NCI-H1436 (cell line): ENCODE measurements around the gene RHBDF2.

ENCODE experiments used
- DNase-seq: peaks from one replicate; lab custom pipeline; 2025; lab: John Stamatoyannopoulos, UW

The RHBDF2 gene

DNA sequence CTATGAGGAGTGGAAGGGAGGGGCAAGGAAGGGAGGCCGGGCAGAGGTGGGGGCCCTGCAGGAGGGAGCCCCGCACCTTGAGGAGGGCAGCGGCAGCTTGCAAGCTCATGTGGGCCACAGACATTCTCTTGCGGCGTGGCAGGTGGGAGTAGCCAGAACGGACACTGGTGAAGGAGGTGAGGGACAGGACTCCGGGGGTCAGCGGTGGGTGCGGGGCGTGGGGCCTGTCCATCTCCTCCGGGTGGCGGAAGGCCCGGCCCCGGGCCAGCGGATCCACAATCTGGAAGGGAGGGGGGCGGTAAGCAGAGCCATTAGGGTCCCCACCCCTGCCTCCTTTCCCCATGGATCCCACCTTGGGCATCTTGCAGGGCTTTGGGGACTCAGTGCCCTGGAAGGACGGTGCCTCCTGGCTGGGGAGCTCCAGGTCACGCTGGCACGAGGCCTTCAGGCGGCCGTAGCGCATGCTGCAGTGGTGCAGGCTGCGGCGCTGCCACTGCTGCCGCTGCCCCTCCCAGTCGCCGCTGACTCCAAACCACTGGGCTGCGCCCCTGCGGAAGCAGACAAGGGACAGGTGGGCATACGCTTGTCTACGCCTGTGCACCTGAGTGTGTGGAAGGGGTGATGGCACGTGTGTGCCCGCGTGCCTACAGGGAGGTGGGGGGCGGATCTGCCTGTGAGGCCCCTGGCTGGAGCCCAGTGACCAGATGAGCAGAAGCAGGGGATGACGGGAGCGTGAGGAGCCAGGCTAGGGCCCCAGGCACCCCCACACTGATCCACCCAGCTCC, 22.3 kb downstream of the RHBDF2 start:
- no peak for DNase-seq

DNA sequence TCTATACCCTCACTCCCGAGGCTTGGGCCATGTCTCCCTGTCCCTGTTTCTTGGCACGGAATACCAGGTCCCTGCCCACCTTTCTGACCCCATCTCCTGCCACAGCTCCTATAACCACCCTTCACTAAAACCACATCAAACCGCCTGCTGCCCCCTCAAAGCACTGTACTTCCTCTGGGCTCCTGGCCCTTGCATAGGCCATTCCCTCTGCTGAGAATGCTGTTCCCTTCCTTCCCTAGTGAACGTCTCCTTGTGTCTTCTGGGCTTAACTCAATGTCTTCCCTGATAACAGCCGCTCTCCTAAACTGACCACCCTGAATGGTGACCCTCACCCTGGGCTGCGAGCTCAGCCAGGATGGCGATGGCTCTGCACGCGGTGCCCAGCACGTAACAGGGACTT, 23.1 kb downstream of the RHBDF2 start:
- no peak for DNase-seq

DNA sequence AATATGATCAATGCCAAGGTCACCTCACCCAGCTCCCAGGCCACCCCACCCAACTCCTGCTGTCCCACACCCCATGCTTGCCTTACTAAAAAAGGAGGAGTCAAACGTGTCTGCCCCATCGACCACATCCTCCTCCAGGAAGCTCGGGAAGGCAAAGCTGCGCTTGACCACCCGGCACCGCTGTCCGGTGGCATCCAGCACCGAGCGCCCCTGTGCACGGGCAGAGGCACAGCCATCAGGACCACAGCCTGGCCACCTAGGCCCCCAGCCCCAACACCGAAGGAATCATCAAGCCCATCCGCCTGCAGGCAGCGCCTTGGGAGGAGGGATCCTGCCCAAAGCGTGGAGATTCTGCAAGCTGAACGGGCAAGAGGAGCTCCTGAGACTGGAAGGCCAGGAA, 23.6 kb downstream of the RHBDF2 start:
- no peak for DNase-seq

DNA sequence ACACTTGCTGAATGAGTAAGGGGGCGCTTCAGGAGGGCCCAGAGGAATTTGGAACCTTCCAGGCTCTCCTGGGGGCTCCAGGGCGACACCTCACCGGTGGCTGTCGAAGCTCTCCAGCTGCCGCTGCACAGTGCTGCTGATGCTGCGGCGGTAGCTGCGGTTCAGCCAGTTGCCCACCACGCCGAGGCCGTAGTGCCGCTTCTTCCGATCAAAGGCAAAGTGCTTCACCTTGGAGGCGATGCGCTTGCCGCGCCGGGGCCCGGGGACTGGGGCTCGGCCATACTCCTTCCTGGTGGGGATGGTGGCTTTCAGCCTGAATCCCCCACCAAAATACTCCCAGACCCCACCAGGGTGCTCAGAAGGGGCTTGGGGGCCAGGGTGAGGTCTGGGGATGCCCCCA, 24.5 kb downstream of the RHBDF2 start:
- no peak for DNase-seq

DNA sequence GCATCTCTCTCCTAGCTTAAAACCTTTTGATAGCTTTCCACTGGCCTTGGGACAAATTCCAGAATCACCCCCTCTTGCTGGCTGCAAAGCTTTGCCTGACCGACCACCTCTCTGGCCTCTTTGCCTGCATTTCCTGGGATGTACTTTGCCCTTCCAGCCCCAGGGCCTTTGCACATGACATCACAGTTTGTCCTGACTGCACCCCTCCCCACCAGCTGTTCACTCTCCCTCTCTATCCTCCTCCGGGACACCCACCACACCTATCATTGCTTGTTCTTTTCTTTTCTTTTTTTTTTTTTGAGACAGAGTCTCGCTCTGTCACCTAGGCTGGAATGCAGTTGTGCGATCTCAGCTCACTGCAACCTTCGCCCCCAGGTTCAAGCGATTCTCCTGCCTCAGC, 25.9 kb downstream of the RHBDF2 start:
- DNase-seq, result no peak

DNA sequence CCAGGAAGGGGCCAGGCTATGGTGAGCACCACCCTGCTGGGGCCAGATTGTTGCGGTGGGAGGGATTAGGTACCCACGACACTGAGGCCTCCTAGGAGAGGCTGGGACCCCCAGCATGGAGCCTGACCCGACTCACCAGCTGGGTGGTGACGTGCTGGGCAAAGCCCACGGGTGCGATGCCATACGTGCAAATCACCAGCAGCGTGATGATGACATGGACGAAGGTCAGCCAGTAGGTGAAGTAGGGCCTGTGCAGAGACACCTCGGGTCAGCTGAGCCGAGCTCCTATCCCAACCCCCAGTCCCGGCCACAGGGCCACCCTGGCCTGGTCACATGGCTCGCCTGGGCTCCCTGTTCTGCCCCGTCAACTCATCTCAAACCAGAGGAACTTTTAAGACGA, 26.3 kb downstream of the RHBDF2 start:
- no peak for DNase-seq

DNA sequence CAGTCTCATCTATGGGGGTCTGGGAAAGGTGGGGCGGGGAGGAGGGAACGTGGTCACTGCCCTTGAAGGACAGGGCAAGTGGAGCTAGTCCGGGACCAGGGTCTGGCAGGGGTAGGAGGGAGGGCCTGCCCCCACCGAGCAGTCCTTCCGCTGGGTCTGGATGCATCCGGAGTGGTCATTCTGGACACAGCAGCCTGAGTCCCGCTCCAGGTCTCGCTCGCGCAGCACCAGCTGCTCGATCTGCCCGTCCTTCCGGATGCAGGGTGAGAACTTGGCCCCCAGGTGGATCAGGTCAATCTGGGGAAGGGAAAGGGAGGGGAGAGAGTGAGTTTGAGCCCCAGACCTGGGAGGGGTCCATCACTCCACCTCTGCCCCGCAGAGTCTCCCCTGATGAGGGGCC, 27.0 kb downstream of the RHBDF2 start:
- no peak for DNase-seq

DNA sequence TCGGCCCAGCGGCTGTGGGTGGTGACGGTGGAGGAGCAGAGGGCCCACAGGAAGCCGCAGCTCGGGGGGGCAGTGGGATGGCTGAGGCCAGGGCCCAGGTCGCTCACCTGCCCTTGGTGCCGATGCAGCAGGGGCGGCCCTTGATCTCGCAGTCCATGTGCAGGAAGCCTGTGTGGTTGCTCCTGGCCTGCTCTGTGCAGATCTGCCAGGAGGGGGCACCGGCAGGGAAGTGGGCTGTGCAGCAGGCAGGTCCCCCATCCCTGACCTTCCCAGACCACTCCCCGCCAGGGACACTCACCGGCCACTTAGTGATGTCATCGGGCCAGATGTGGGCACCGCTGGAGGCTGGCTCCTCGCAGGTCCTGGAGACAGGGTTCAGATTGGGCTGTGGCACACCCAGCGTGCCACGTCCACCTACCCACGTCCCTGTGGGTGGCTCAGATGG, 27.7 kb downstream of the RHBDF2 start:
- no peak for DNase-seq

DNA sequence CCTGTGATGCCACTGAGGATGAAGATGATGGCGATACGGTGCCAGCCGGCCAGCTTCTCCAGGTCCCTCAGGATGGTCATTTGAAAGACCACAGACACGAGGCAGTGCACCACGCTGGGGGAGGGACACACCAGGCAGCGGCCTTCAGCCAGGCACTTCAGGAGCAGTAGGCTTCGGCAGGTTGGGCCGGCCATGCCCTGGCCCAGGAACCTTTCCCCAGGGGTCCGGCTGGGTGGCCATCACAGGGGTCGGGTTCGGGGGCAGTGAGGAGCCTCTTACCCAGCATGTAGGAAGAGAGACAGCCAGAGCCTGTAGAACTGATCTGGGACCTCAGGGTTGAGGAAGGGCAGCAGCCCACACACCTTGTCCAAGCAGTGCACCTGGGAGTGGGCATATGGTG, 28.5 kb downstream of the RHBDF2 start:
- DNase-seq, result no peak

DNA sequence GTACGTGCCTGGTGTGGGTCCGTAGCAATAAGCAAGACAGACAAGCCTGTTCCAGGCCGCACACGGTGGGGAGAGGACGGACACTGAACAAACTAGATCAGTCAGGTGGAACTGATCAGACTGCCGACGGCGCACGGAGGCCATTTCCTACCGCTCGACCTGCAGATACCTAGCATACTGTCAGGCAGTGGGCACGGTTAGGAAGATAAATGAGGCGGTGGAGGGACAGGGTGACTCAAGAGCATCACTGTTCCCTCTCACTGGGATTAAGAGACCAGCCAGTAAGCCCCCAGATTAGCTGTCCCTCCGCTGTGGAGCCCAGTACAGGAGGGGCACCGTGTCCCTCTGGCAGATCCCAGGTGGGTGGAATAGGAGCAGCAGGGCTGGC, 29.0 kb downstream of the RHBDF2 start:
- no peak for DNase-seq

DNA sequence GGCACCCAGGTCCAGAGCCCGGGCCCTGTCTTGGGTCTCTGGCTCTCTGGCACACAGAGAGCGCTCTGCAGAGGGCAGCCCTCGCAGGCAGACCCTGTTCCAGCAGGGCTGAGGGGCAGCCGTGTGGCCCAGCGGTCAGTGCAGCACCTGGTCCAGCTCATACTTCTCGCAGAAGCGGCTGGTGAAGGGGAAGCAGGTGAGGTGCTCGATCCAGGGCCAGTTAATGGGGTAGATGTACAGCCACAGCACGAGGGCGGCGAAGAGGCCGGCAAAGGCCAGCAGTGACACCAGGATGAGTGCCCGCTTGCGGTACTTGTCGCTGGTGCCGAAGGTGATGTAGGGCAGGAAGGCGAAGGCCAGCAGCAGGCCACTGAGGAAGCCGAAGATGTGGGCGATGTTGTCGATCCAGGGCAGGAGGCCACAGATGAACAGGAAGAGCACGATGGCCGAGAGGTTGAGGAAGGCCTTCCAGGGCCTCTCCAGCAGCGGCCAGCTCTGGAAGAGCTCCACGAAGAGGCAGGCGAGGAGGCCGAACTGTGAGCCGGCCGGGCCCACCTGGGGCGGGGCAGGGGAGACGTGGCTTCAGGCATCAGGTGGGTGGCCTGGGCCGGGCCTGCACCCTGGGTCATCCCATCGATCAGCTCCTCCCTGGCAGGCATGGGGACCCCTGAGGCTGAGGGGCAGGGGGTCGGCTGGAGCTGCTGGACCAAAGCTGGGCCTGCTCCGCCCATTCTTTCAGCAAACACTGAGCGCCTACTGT, 29.5 kb downstream of the RHBDF2 start:
- DNase-seq, result no peak

DNA sequence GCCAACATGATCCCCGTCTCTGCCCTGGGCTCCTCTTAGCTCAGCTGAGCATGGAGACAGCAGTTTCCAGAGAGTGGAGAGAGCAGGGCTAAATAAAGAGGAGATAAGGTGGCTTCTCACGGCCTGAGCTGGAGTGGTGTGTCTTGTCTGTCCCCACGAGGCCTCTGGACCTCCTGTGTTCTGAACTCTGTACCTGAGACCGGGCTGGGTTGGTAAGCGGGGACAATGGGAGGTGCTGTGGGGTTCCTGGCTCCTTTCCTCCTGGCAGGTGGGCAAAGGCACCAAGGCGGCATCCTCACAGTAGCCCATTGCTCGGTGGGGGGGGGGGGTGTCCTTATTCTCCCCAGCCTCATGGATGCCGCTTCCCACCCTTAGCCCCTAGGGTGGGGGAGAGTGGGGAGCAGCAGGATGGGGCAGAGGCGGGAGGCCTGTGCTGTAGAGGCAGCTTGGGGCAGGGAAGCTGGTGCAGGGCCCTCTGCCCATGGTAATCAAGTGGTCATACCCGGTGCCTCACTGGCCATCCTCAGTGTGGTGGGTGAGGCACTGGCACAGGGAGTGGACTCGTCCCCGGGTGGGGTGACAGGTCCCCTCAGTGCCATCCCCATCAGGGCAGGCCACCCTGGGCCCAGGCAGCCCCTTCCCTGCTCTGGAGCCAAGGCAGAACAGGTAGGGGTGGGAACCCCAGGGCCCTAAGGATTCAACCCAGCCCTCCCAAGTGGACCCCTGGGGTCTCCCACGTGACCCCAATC, 31.1 kb downstream of the RHBDF2 start:
- no peak for DNase-seq

DNA sequence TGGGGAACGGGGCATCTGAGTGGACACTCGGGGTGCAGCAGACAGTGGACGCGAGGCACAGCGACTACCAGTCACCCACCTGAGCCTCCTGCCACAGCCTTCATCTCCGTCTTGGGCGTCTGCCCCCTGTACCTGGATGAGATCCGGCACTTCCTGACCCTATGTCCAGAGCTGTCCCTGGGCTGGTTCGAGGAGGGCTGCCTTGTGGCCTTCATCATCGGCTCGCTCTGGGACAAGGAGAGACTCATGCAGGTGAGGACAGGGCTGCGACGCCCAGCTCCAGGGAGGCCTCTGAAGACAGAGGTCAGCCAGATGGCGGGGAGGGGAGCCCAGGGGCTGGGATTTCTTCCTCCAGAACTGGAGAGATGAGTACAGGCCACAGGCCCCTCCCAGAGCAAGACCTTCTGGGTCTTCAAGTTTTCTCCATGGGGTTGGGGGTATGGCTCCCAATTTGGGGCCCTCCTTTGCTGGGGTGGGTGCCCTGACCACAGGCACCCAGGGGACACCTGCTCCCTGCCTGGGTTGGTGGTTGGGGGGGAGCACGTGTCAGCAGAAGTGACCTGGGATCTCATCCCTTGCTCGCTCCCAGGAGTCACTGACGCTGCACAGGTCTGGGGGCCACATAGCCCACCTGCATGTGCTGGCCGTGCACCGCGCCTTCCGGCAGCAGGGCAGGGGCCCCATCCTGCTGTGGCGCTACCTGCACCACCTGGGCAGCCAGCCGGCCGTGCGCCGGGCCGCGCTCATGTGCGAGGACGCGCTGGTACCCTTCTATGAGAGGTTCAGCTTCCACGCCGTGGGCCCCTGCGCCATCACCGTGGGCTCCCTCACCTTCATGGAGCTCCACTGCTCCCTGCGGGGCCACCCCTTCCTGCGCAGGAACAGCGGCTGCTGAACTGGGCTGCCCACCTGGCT, 31.9 kb downstream of the RHBDF2 start:
- DNase-seq, result no peak

DNA sequence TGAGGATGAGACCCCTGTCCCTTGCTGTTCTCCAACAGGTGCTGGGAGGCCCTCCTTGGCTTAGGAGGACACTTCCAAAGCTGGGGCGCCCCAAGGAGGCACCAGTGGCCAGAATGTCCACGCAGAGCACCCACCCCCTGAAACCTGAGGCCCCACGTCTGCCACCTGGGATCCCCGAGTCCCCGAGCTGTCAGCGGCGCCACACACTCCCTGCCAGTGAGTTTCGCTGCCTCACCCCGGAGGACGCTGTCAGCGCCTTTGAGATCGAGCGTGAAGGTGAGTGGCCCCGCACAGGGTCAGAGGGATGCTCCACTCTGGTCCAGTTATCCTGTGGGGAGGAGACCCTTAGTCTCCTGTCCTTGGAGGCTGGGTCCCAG, 32.6 kb downstream of the RHBDF2 start:
- DNase-seq, result no peak

DNA sequence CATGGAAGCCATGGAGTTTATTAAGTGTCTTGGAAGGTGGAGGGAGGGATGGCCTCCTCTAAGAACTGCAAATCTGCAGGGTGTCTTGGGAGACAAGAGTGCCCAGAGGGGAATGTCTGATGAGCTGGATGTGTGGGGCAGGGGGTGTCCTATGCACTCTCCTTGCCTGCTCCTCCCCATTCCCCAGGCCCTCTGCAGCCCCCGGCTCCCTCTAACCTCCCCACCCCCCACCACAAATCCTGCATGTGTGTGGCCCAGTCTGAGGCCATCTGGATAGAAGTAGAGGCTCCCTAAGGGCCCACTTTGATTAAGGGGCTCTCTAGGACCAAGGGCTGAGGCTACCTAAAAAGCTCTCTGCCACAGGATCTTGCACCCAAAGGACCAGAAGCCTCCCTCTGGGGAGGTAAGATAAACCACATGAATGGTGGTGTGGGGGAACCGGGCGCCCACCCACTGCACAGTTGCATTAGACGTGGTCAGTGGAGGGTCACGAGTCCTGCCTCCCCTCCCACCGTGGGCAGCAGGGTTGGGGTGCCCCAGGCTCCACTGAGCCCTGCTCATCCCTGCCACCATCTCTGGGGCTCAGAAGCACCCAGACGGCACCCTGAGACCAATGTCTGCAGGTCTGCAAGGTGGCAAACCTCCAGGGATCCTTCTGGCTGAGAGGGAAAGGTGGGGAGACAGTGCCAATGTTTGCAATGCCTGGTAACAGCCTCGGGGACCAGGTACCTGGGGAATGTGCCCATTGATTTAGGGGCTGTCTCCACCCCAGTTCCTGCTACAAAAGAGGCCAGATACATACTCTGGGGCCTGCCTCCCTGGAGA, 33.2 kb downstream of the RHBDF2 start:
- no peak for DNase-seq

DNA sequence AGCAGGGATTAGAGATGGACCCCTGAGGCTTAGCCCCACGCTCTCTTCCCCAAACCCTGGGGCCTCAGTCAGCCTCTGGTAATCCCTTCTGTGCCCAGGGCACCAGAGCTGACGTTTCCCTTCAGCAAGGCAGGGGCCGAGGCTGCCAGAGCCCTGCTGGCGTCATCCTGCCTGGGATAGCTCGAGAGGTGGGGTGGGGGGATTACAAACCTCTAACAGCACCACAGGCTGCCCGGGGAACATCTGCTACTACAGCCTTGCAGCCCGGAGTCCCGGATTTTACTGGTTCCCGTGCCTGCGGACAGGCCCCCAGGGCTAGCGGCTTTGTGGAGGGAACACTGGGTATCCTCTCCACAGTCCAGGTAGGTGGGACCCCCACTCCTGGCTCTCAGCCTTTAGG, 33.9 kb downstream of the RHBDF2 start, which contains the start of gene AANAT:
TSS of gene AANAT (plus strand) at position 238 of the 400 bp plus-strand sequence. CDS start 1,144 bp downstream, outside the sequence.
- DNase-seq, result no peak

DNA sequence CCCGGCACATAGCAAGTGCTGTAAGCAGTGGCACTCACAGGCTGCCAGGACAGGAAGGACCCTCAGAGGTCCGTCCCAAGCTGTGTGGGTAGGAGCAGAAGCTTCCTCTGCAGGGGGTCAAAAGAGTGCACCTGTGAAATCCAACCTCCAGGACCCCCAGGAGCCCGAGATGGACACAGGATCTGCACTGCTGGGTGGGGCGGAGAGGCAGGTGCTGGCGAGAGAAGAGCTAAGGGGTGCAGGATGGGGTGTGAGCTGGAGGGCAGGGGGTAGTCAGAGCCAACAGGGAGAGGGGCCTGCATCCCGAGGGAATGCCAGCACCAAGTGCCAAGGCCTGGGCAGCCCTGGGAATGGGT, 34.5 kb downstream of the RHBDF2 start:
- no peak for DNase-seq

DNA sequence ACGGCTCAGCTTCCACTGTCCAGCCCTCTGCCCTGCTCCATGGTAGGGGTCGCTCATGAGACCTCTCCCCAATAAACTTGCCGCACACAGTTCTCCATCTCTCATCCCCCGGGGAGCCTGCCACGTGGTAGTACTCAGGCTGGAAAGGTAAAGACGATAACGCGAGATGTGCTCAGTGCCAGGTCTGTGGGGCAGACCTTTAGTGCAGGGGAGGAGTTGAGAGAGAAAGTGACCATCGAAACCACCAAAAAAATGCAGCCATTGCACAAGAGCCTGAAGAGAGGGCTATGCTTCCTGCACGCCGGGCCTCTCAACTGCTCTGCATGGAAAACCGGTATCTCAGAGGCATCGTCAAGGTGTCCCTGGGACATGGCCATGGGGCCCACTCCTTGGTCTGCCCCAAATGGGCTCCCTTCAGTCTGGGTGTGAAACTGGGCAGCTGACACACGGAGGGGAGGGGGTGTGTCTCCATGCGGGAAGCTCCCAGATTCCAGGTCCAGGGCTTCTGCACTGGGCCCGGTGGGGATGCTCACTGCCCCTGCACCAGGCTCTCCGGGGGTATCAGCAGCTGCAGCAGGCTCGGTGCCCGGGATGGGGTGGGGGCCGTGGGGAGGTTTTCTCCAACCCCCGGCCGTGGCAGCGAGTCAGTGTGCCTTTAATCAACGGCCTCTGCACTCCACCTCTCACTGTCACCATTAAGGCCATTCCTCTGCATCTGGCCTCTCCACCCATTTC, 38.5 kb downstream of the RHBDF2 start:
- DNase-seq, result no peak

DNA sequence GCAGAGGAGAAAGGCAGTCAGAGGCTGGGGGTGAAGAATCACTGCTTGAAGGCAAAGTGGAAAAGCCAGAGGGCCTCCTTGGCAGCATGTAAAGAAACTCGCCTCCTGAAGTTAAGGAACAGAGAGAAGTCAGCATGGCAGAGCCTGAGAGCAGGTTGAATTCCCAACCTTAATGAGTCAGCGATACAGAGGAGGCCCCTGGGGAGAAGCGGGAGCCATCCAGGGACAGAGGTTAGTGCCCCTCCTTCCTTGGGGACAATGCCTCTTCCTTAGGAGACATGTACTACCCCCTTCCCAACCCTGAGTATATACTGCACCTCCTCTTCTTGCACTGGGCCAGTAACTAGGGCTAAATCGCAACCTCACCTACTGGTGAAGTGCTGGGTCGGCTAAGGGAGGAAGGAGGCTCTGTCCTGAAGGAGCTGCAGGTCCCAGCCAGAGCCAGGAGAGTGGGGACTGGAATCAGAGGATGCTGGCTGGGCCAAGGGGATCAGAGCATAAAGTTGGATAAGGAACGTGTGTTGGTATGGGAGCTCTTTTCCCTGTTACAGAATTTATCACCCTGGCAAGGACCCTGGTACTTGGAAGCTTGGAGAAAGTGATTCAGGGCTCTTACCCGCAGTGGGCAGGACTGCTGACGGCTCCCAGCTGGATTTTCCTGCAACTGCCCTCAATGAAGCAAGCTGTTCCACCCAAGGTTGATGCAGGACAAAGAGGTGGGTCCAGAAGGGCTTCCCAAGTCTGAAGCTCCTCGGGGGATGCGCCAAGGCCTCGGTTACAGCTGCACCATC, 39.3 kb downstream of the RHBDF2 start:
- DNase-seq, result no peak
